Mucosa of descending colon (tissue), 3 donors: ENCODE measurements around the gene LRP5. TPM values are rescaled to one million over a fixed set of nuclear protein-coding genes. Genes with fewer than 3 reads are reported as not detected.

Source experiments
- ATAC-seq: fragments of 200-7000 bp; cut with Tn5 transposase; one replicate; pipeline ENCODE4 v1.9.1; 2020; ENCODE audit warnings: mild to moderate bottlenecking, moderate library complexity
- DNase-seq, 3 donors: peaks; one replicate each; pipeline ENCODE4 v3.0.0-alpha.2; 2020
- H3K36me3 ChIP-seq: fragments of 200-600 bp; one replicate; pipeline ENCODE4 v1.8.0; 2021; ENCODE audit warnings: low read depth, mild to moderate bottlenecking
- H3K4me1 ChIP-seq: fragments of 200-600 bp; one replicate; pipeline ENCODE4 v1.8.0; 2021; ENCODE audit warnings: low read depth, mild to moderate bottlenecking
- H3K4me3 ChIP-seq: fragments of 200-600 bp; one replicate; pipeline ENCODE4 v1.8.0; 2021; ENCODE audit warnings: mild to moderate bottlenecking
- H3K9me3 ChIP-seq: fragments of 200-600 bp; one replicate; pipeline ENCODE4 v1.8.0; 2021; ENCODE audit warnings: mild to moderate bottlenecking
- CTCF ChIP-seq: fragments of 200-600 bp; IDR thresholded peaks from one replicate; pipeline ENCODE4 v1.8.0; 2022; ENCODE audit warnings: antibody characterized with exemption, mild to moderate bottlenecking
- intact Hi-C, 2 donors: fragments of 100-400 bp; cut with DNase I in 1 of 2; cut with micrococcal nuclease in 1 of 2; formaldehyde crosslinking; loops; one replicate each; pipeline versions ENCODE4 v1.11.0 to v1.11.1; 2022; cut with DNase I, micrococcal nuclease
- total RNA-seq, 3 donors: library from RNA; stranded (reverse); fragmentation: NEBNext Ultra II Directional in 2 of 3; extraction: Animal tissue kit (Norgen Biotek cat#: 25700) in 2 of 3; gene quantifications; one replicate each; pipeline versions ENCODE4 v1.2.1 to v1.2.4, GENCODE V29; 2021 to 2023
- donor health status: DM: no; HTN: no; CAD: no; lungs with moderate emphysema.
- donor health status: DM: no; HTN: no; CAD: no.
- donor health status: DM: no; HTN: yes; CAD: no.

LRP5 gene
- total RNA-seq, 3 donors from 2014 or later: 83.7 to 113 (median 103) TPM

- H3K4me3 ChIP-seq: no peak overlapping the region
- no peaks in the 10 kb centered on the region for H3K9me3 ChIP-seq
- peaks cover 7% of the 10 kb centered on the region for H3K4me1 ChIP-seq
- H3K36me3 ChIP-seq: no peaks in the 10 kb centered on the region
- DNase-seq (no peak), ATAC-seq (no peak)
- TF ChIP-seq CTCF: no peak
- intact Hi-C loops: no loop called here
Measured at GRCh38 chr11:68412593-68413475, 100.4 kb downstream of the LRP5 start.

- no peak for DNase-seq
- H3K36me3 ChIP-seq: no peaks in the 10 kb centered on the region
Measured at GRCh38 chr11:68413591-68413999, 101.2 kb downstream of the LRP5 start.

GRCh38 chr11:68414496-68415221, 102.3 kb downstream of the LRP5 start:
- Histone ChIP-seq H3K4me3 (no peak overlapping the region), H3K36me3 (no peaks in the 10 kb centered on the region), H3K9me3 (no peaks in the 10 kb centered on the region), H3K4me1 (peaks cover 8% of the 10 kb centered on the region)
- ATAC-seq (no peak), DNase-seq (no peak)
- TF ChIP-seq CTCF: no peak
- intact Hi-C loops: no loop called here

More at GRCh38 chr11:68413591-68413999, 101.2 kb downstream of the LRP5 start:
- intact Hi-C loops: no loop called here
- Histone ChIP-seq H3K9me3 (no peaks in the 10 kb centered on the region), H3K4me1 (peaks cover 7% of the 10 kb centered on the region), H3K4me3 (no peak overlapping the region)
- TF ChIP-seq CTCF: no peak
- no peak for ATAC-seq

GRCh38 chr11:68416070-68416578, 103.7 kb downstream of the LRP5 start:
- H3K36me3 ChIP-seq: no peaks in the 10 kb centered on the region
- H3K9me3 ChIP-seq: no peaks in the 10 kb centered on the region
- H3K4me1 ChIP-seq: peaks cover 10% of the 10 kb centered on the region
- no peak overlapping the region for H3K4me3 ChIP-seq
- DNase-seq: no peak
- ATAC-seq: no peak
- no peak for TF ChIP-seq CTCF
- intact Hi-C loops: no loop called here

GRCh38 chr11:68418648-68419047, 106.3 kb downstream of the LRP5 start:
- peaks cover 3% of the 10 kb centered on the region for H3K4me1 ChIP-seq
- intact Hi-C loops: no loop called here
- TF ChIP-seq CTCF: no peak
- H3K36me3 ChIP-seq: no peaks in the 10 kb centered on the region
- ATAC-seq (no peak), DNase-seq (no peak)
- no peak overlapping the region for H3K4me3 ChIP-seq
- H3K9me3 ChIP-seq: no peaks in the 10 kb centered on the region
